Adrenal gland (tissue), 12 donors: ENCODE data around the gene TUBA8. TPM values are rescaled to one million over a fixed set of nuclear protein-coding genes. Genes with fewer than 3 reads are reported as not detected.

Source experiments
- DNase-seq, 7 donors: peaks; one replicate each; pipeline ENCODE4 v3.0.0-alpha.2; 2019 to 2020
- H3K27ac ChIP-seq, 5 donors: fragments of 200-600 bp; sonication (generic) in 4 of 5; 1 replicate in 3 of 5; 2 replicates in 2 of 5; pipeline versions ENCODE4 v1.5.1 to v1.8.0; 2016 to 2020; ENCODE audit warnings: mild to moderate bottlenecking in 1 of 5
- H3K27me3 ChIP-seq: fragments of 200-600 bp; 2 replicates; pipeline ENCODE4 v1.8.0; 2021
- H3K36me3 ChIP-seq, 2 donors: fragments of 200-600 bp; replicated peaks in 1 of 2; 1 replicate in 1 of 2; 2 replicates in 1 of 2; pipeline versions ENCODE4 v1.5.1 to v1.8.0; 2018 to 2022
- H3K4me1 ChIP-seq, 2 donors: fragments of 200-600 bp; replicated peaks in 1 of 2; 1 replicate in 1 of 2; 2 replicates in 1 of 2; pipeline versions ENCODE4 v1.5.1 to v1.8.0; 2018 to 2021
- H3K4me3 ChIP-seq, 4 donors: fragments of 200-600 bp; sonication (generic) in 3 of 4; one replicate each; pipeline ENCODE4 v1.5.1; 2016 to 2018
- H3K9me3 ChIP-seq, 3 donors: fragments of 200-600 bp; sonication (generic) in 1 of 3; replicated peaks in 1 of 3; 1 replicate in 2 of 3; 2 replicates in 1 of 3; pipeline versions ENCODE4 v1.5.1 to v1.8.0; 2016 to 2021
- CTCF ChIP-seq, 6 experiments: fragments of 450-650 bp in 4 of 6; fragments of 200-600 bp in 2 of 6; sonication (generic) in 1 of 6; IDR thresholded peaks; 1 replicate in 5 of 6; 2 replicates in 1 of 6; pipeline versions ENCODE4 v1.5.1 to v1.8.0; 2016 to 2021; ENCODE audit warnings: antibody characterized with exemption in 6 of 6, mild to moderate bottlenecking in 2 of 6, moderate library complexity in 1 of 6
- POLR2A ChIP-seq, 2 donors: fragments of 450-650 bp; IDR thresholded peaks; one replicate each; pipeline ENCODE4 v1.6.1; 2017; ENCODE audit warnings: antibody characterized with exemption in 2 of 2, mild to moderate bottlenecking in 2 of 2, moderate library complexity in 1 of 2
- WGBS, 4 donors: extraction: QIAGEN DNeasy Blood & Tissue Kit in 2 of 4; methylation state at CpG; one replicate each; pipeline versions ENCODE4 v1.1.5 to v1.1.7; 2013 to 2017; 5-methylcytosine and 5-hydroxymethylcytosine counted together
- intact Hi-C, 2 donors: fragments of 100-400 bp; cut with DNase I; formaldehyde crosslinking; loops; one replicate each; pipeline versions ENCODE4 v1.14.1 to v1.15.0; 2022 to 2023
- polyA plus RNA-seq, 3 donors: library from polyadenylated mRNA; stranded (reverse); fragments of 200-250 nt in 2 of 3; fragments of 350-450 nt in 1 of 3; fragmentation: Illumina TruSeq in 1 of 3; extraction: RNeasy Lipid Tissue Mini Kit (QIAGEN cat#74804) in 1 of 3; gene quantifications; one replicate each; pipeline ENCODE4 v1.2.3, GENCODE V29; 2013 to 2014
- total RNA-seq, 9 donors: library from RNA; depleted of rRNA in 4 of 9; stranded (reverse); fragments of >200 nt in 4 of 9; fragments of 120-200 nt in 1 of 9; fragmentation: NEBNext Ultra II Directional in 1 of 9; extraction: Animal tissue kit (Norgen Biotek cat#: 25700) in 1 of 9; gene quantifications; one replicate each; pipeline versions ENCODE4 v1.1.0 to v1.2.4, GENCODE V29; 2013 to 2023
- donor health status: healthy with polysubstance abuse.
- donor health status: Bipolar disorder and iron deficiency.
- donor health status: DM: yes; HTN: yes; CAD: no.
- donor health status: DM: no; HTN: no; CAD: no.
- donor health status: DM: no; HTN: no; CAD: no.
- donor health status: DM: yes; HTN: yes; CAD: no.

The TUBA8 gene
- total and polyA plus RNA-seq, 12 donors: 0.65 to 4.3 (median 1.8) TPM

DNA sequence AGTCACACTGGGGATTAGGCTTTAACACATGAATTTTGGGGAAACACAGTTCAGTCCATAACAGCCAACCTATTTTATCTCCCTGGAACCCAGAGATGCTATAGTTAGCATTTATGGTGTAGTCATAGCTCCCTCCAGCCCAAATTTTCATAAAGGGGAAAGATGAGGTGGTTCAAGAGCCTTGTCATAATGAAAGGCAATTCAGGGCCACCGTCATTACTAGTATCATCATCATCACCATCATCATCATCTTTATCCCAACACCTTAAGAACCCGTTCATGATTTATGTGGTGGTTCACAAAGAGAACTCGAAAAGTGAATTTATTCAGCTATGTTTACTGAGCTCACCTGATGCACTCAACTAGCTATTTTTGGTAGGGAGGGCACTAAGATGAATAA, 2.4 kb upstream of the TUBA8 start:
- 82 to 94% (median 88%) methylated on average over 3 of the region's 3 CpGs for WGBS, 4 donors
- no peak for DNase-seq
- H3K36me3 ChIP-seq: no peaks in the 10 kb centered on the region
- H3K9me3 ChIP-seq: no peaks in the 10 kb centered on the region
- H3K4me3 ChIP-seq: no peak overlapping the region
- peaks cover 9 to 12% of the 10 kb centered on the region in 2 donors for H3K4me1 ChIP-seq
- intact Hi-C loops: no loop called here
- H3K27me3 ChIP-seq: no peaks in the 10 kb centered on the region
- no peak overlapping the region for H3K27ac ChIP-seq
- TF ChIP-seq CTCF (IDR thresholded peaks at IDR 0.05) (no peak), POLR2A (IDR thresholded peaks at IDR 0.05) (no peak)

GRCh38 chr22:18109410-18110193, 1.0 kb upstream of the TUBA8 start:
- H3K4me1 ChIP-seq: peaks cover 9 to 18% of the 10 kb centered on the region in 2 donors
- TF ChIP-seq POLR2A (IDR thresholded peaks at IDR 0.05) (no peak), CTCF (IDR thresholded peaks at IDR 0.05) (no peak)
- intact Hi-C loops: no loop called here
- no peaks in the 10 kb centered on the region for H3K27me3 ChIP-seq
- H3K4me3 ChIP-seq: peak overlapping the region in 1 of 4 donors; percentile 59
- no peak overlapping the region for H3K27ac ChIP-seq
- H3K36me3 ChIP-seq: no peaks in the 10 kb centered on the region
- no peaks in the 10 kb centered on the region for H3K9me3 ChIP-seq
- 61 to 67% (median 63%) methylated on average over 14 of the region's 14 CpGs for WGBS, 4 donors
- no peak for DNase-seq

DNA sequence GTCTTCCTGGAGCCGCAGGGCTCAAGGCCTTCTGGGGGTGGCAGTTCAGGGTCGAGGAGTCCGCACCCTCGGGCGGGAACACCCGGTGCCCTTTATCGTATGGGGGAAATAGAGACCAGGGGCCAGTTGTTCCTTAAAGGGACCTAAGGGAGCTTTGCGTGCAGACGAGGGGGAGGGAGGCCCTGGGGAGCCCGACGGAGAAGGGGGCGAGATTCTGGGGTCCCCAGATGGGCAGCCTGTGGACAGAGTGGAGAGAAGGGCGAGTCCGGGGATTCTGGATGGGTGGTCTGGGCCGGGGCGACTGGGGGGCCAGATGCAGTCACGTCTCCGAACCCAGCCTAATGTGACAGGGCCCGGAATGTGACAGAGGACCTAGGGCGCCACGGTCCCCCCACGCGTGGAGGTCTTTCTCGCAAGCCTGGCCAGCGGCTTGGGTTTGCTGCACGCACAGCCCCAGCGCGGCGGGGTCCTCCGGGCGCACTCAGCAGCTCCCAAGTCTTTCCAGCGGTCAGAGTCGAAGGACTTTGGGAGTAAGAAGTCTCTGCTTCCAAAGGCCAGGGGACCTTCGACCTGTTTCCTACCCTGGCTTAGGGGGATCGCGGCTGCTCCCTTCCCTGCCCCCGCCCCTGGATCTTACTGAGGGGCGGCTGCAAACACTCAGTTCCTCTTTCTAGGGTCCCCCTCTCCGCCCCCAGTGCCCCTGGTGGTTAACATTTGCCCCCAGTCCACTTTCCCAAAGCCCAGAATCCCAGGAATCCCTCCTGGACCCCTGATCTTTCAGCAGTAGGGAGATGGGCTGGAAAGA, 547 bp downstream of the TUBA8 start:
- intact Hi-C loops: no loop called here
- H3K27ac ChIP-seq: peak overlapping the region in 1 of 5 donors; percentile 3
- 27 to 55% (median 35%) methylated on average over 20 to 39 of the region's 39 CpGs for WGBS, 4 donors
- H3K4me1 ChIP-seq: peaks cover 9 to 21% of the 10 kb centered on the region in 2 donors
- H3K36me3 ChIP-seq: no peaks in the 10 kb centered on the region
- no peaks in the 10 kb centered on the region for H3K9me3 ChIP-seq
- DNase-seq: no peak
- no peaks in the 10 kb centered on the region for H3K27me3 ChIP-seq
- TF ChIP-seq POLR2A (IDR thresholded peaks at IDR 0.05): no peak
- no peak for TF ChIP-seq CTCF (IDR thresholded peaks at IDR 0.05)
- peak overlapping the region in 2 of 4 donors; percentile 49 to 59 for H3K4me3 ChIP-seq

GRCh38 chr22:18111759-18112330, 1.2 kb downstream of the TUBA8 start:
- no peaks in the 10 kb centered on the region for H3K36me3 ChIP-seq
- 69 to 84% (median 79%) methylated on average over 6 to 12 of the region's 12 CpGs for WGBS, 4 donors
- H3K4me3 ChIP-seq: no peak overlapping the region
- H3K27me3 ChIP-seq: no peaks in the 10 kb centered on the region
- H3K27ac ChIP-seq: no peak overlapping the region
- no peaks in the 10 kb centered on the region for H3K9me3 ChIP-seq
- DNase-seq: no peak
- intact Hi-C loops: no loop called here
- TF ChIP-seq CTCF (IDR thresholded peaks at IDR 0.05): no peak
- H3K4me1 ChIP-seq: peaks cover 9 to 21% of the 10 kb centered on the region in 2 donors
